GM23338 (cell line): ENCODE data around the gene CSTPP1. TPM values are rescaled to one million over a fixed set of nuclear protein-coding genes. Genes with fewer than 3 reads are reported as not detected.

ENCODE experiments used
- ATAC-seq: fragments of 200-7000 bp; cut with Tn5 transposase; 3 replicates; pipeline ENCODE4 v1.9.1; 2020
- DNase-seq: peaks from one replicate; pipeline ENCODE4 v3.0.0-alpha.2; 2015; ENCODE audit warnings: low spot score
- H2AFZ ChIP-seq: fragments of 200-600 bp; sonication (generic); 2 replicates; pipeline ENCODE4 v1.8.0; 2016; ENCODE audit warnings: antibody characterized with exemption, mild to moderate bottlenecking, moderate library complexity
- H3F3A ChIP-seq: fragments of 200-600 bp; sonication (generic); replicated peaks from 2 replicates; pipeline ENCODE4 v1.8.0; 2017; ENCODE audit warnings: antibody characterized with exemption, mixed run types, low read depth
- H3K27ac ChIP-seq: fragments of 200-600 bp; sonication (generic); 2 replicates; pipeline ENCODE4 v1.6.1; 2016; ENCODE audit warnings: low read depth
- H3K27me3 ChIP-seq: fragments of 200-600 bp; sonication (generic); 2 replicates; pipeline ENCODE4 v1.8.0; 2016; ENCODE audit warnings: mild to moderate bottlenecking, mixed run types, moderate library complexity; ENCODE audit not compliant: insufficient read depth
- H3K36me3 ChIP-seq: fragments of 200-600 bp; sonication (generic); 2 replicates; pipeline ENCODE4 v1.8.0; 2016; ENCODE audit warnings: mild to moderate bottlenecking; ENCODE audit not compliant: insufficient read depth
- H3K4me1 ChIP-seq: fragments of 200-600 bp; sonication (generic); 2 replicates; pipeline ENCODE4 v1.8.0; 2016; ENCODE audit warnings: mild to moderate bottlenecking, moderate library complexity; ENCODE audit not compliant: insufficient read depth
- H3K4me2 ChIP-seq: fragments of 200-600 bp; sonication (generic); 2 replicates; pipeline ENCODE4 v1.7.1; 2017; ENCODE audit warnings: mixed run types
- H3K4me3 ChIP-seq: fragments of 200-600 bp; sonication (generic); 2 replicates; pipeline ENCODE4 v1.6.1; 2016; ENCODE audit warnings: mixed run types
- H3K79me2 ChIP-seq: fragments of 200-600 bp; sonication (generic); replicated peaks from 2 replicates; pipeline ENCODE4 v1.8.0; 2017; ENCODE audit warnings: mild to moderate bottlenecking; ENCODE audit not compliant: insufficient read depth
- H3K9me2 ChIP-seq: fragments of 200-600 bp; sonication (generic); 2 replicates; pipeline ENCODE4 v1.8.0; 2017; ENCODE audit not compliant: insufficient read depth
- H4K20me1 ChIP-seq: fragments of 200-600 bp; sonication (generic); replicated peaks from 2 replicates; pipeline ENCODE4 v1.8.0; 2017; ENCODE audit warnings: mild to moderate bottlenecking; ENCODE audit not compliant: insufficient read depth
- H3K27ac Mint-ChIP-seq: 2 replicates; pipeline ENCODE4 v1.8.0; 2020; ENCODE audit warnings: inconsistent platforms, mild to moderate bottlenecking, moderate library complexity, mixed read lengths
- H3K27me3 Mint-ChIP-seq: 3 replicates; pipeline ENCODE4 v1.8.0; 2022; ENCODE audit warnings: low read depth, mild to moderate bottlenecking, moderate library complexity, mixed read lengths, inconsistent platforms; ENCODE audit not compliant: insufficient read depth, poor library complexity
- H3K36me3 Mint-ChIP-seq: 3 replicates; pipeline ENCODE4 v1.8.0; 2021; ENCODE audit warnings: low read depth, mild to moderate bottlenecking, inconsistent platforms, moderate library complexity, mixed read lengths
- H3K4me1 Mint-ChIP-seq: 3 replicates; pipeline ENCODE4 v1.8.0; 2020; ENCODE audit warnings: mild to moderate bottlenecking, inconsistent platforms, mixed read lengths
- H3K4me3 Mint-ChIP-seq: 3 replicates; pipeline ENCODE4 v1.8.0; 2021; ENCODE audit warnings: moderate library complexity, mild to moderate bottlenecking, inconsistent platforms, mixed read lengths
- H3K9me3 Mint-ChIP-seq: 3 replicates; pipeline ENCODE4 v1.8.0; 2020; ENCODE audit warnings: moderate library complexity, mild to moderate bottlenecking, inconsistent platforms, mixed read lengths
- CREB1 ChIP-seq: fragments of 250-450 bp; sonication (Bioruptor Pico); IDR thresholded peaks from 2 replicates; pipeline ENCODE4 v1.5.0; 2020; ENCODE audit warnings: low read depth, mild to moderate bottlenecking, moderate library complexity
- CTCF ChIP-seq, 2 experiments: fragments of 200-600 bp in 1 of 2; sonication (generic) in 1 of 2; conservative IDR thresholded peaks; 2 replicates each; pipeline versions ENCODE4 v1.5.1 to v1.6.1; 2016 to 2017; ENCODE audit warnings: antibody characterized with exemption in 2 of 2, low read depth in 2 of 2, mild to moderate bottlenecking in 2 of 2, moderate library complexity in 1 of 2
- EZH2 ChIP-seq: fragments of 200-600 bp; sonication (generic); IDR thresholded peaks from one replicate; pipeline ENCODE4 v1.8.0; 2017; ENCODE audit warnings: antibody characterized with exemption, mild to moderate bottlenecking, low read depth; ENCODE audit not compliant: unreplicated experiment
- EZH2phosphoT487 ChIP-seq: fragments of 200-600 bp; sonication (generic); IDR thresholded peaks from one replicate; pipeline ENCODE4 v1.8.1; 2018; ENCODE audit warnings: antibody characterized with exemption; ENCODE audit not compliant: unreplicated experiment
- JUNB ChIP-seq: IDR thresholded peaks from one replicate; pipeline ENCODE4 v1.6.1; 2016; ENCODE audit warnings: antibody characterized with exemption; ENCODE audit not compliant: unreplicated experiment
- NANOG ChIP-seq: IDR thresholded peaks from 2 replicates; pipeline ENCODE4 v1.6.1; 2016; ENCODE audit warnings: antibody characterized with exemption, borderline replicate concordance
- POLR2AphosphoS5 ChIP-seq: IDR thresholded peaks from 2 replicates; pipeline ENCODE4 v1.6.1; 2016; ENCODE audit warnings: antibody characterized with exemption, low read depth
- STAT1 ChIP-seq: IDR thresholded peaks from one replicate; pipeline ENCODE4 v1.6.1; 2016; ENCODE audit warnings: antibody characterized with exemption; ENCODE audit not compliant: unreplicated experiment
- ZNF114 ChIP-seq: fragments of 250-450 bp; sonication (Bioruptor Pico); IDR thresholded peaks from 2 replicates; pipeline ENCODE4 v1.5.0; 2020; ENCODE audit warnings: mild to moderate bottlenecking, moderate library complexity
- ZNF331 ChIP-seq: fragments of 250-450 bp; sonication (Bioruptor Pico); IDR thresholded peaks from 2 replicates; pipeline ENCODE4 v1.5.0; 2020; ENCODE audit warnings: low read depth, mild to moderate bottlenecking, moderate library complexity
- ZNF462 ChIP-seq: fragments of 250-450 bp; sonication (Bioruptor Pico); IDR thresholded peaks from 2 replicates; pipeline ENCODE4 v1.5.0; 2020; ENCODE audit warnings: mild to moderate bottlenecking, moderate library complexity
- polyA plus RNA-seq: library from polyadenylated mRNA; unstranded; fragments of >200 nt; fragmentation: Nextera tagmentation; extraction: Ambion mirVana; gene quantifications from 2 replicates; pipeline ENCODE4 v1.2.1, GENCODE V29; 2016
- total RNA-seq: library from RNA; depleted of rRNA; stranded (reverse); fragments of >200 nt; shearing (Covaris generic); gene quantifications from 2 replicates; pipeline ENCODE4 v1.2.3, GENCODE V29; 2014
- TF ChIP-seq, protein P1 (sequence below): IDR thresholded peaks from one replicate; pipeline ENCODE4 v1.6.1; 2018; ENCODE audit warnings: antibody characterized with exemption; ENCODE audit not compliant: unreplicated experiment
- TF ChIP-seq, protein P2 (sequence below): IDR thresholded peaks from 2 replicates; pipeline ENCODE4 v1.6.1; 2016; ENCODE audit warnings: antibody characterized with exemption

CSTPP1 gene
- total and polyA plus RNA-seq, 2 experiments from 2014 or later: 23.5 to 42.6 TPM

- Histone ChIP-seq H3K4me2 (no peak overlapping the region), H3K27me3 (no peaks in the 10 kb centered on the region), H3K4me1 (peaks cover 6% of the 10 kb centered on the region), H3K36me3 (no peaks in the 10 kb centered on the region), H3K27ac (no peak overlapping the region), H3K4me3 (no peak overlapping the region), H3K79me2 (no peaks in the 10 kb centered on the region), H3F3A (no peaks in the 10 kb centered on the region), H2AFZ (no peak overlapping the region), H4K20me1 (no peaks in the 10 kb centered on the region; the same call in 1 of the 2 replicates), H3K9me2 (no peaks in the 10 kb centered on the region)
- Mint-ChIP-seq H3K27ac (no peak overlapping the region), H3K36me3 (no peaks in the 10 kb centered on the region), H3K27me3 (no peaks in the 10 kb centered on the region), H3K4me1 (peaks cover 8% of the 10 kb centered on the region; the same call in 2 of the 3 replicates), H3K9me3 (no peaks in the 10 kb centered on the region), H3K4me3 (no peak overlapping the region)
- TF ChIP-seq ZNF462 (CRISPR knock-in tag) (no peak), EZH2phosphoT487 (no peak), EZH2 (no peak), STAT1 (no peak), CREB1 (no peak), POLR2AphosphoS5 (no peak), ZNF114 (CRISPR knock-in tag) (no peak), NANOG (no peak), JUNB (no peak), CTCF (conservative IDR thresholded peaks at IDR 0.05; ENCODE audit: low read depth in 2 of 2) (no peak), ZNF331 (no peak)
- TF ChIP-seq, protein P1, sequence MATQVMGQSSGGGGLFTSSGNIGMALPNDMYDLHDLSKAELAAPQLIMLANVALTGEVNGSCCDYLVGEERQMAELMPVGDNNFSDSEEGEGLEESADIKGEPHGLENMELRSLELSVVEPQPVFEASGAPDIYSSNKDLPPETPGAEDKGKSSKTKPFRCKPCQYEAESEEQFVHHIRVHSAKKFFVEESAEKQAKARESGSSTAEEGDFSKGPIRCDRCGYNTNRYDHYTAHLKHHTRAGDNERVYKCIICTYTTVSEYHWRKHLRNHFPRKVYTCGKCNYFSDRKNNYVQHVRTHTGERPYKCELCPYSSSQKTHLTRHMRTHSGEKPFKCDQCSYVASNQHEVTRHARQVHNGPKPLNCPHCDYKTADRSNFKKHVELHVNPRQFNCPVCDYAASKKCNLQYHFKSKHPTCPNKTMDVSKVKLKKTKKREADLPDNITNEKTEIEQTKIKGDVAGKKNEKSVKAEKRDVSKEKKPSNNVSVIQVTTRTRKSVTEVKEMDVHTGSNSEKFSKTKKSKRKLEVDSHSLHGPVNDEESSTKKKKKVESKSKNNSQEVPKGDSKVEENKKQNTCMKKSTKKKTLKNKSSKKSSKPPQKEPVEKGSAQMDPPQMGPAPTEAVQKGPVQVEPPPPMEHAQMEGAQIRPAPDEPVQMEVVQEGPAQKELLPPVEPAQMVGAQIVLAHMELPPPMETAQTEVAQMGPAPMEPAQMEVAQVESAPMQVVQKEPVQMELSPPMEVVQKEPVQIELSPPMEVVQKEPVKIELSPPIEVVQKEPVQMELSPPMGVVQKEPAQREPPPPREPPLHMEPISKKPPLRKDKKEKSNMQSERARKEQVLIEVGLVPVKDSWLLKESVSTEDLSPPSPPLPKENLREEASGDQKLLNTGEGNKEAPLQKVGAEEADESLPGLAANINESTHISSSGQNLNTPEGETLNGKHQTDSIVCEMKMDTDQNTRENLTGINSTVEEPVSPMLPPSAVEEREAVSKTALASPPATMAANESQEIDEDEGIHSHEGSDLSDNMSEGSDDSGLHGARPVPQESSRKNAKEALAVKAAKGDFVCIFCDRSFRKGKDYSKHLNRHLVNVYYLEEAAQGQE: no peak
- TF ChIP-seq, protein P2, sequence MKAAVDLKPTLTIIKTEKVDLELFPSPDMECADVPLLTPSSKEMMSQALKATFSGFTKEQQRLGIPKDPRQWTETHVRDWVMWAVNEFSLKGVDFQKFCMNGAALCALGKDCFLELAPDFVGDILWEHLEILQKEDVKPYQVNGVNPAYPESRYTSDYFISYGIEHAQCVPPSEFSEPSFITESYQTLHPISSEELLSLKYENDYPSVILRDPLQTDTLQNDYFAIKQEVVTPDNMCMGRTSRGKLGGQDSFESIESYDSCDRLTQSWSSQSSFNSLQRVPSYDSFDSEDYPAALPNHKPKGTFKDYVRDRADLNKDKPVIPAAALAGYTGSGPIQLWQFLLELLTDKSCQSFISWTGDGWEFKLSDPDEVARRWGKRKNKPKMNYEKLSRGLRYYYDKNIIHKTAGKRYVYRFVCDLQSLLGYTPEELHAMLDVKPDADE: no peak
- ATAC-seq (no peak), DNase-seq (no peak)
Observed at GRCh38 chr11:47124675-47125074, 188.1 kb downstream of the CSTPP1 start.
